Suppressor macrophage (primary cell): Measurements from ENCODE around the gene CFAP251.
"Not testable (repeated sequence)": the region's sequence is repeated elsewhere in the genome, so short reads cannot be mapped to it uniquely, and the experiment has no call there.

Experiments used
- DNase-seq, 4 experiments: peaks; one replicate each; pipeline ENCODE4 v3.0.0-alpha.2; 2020 to 2022

Gene CFAP251

DNA sequence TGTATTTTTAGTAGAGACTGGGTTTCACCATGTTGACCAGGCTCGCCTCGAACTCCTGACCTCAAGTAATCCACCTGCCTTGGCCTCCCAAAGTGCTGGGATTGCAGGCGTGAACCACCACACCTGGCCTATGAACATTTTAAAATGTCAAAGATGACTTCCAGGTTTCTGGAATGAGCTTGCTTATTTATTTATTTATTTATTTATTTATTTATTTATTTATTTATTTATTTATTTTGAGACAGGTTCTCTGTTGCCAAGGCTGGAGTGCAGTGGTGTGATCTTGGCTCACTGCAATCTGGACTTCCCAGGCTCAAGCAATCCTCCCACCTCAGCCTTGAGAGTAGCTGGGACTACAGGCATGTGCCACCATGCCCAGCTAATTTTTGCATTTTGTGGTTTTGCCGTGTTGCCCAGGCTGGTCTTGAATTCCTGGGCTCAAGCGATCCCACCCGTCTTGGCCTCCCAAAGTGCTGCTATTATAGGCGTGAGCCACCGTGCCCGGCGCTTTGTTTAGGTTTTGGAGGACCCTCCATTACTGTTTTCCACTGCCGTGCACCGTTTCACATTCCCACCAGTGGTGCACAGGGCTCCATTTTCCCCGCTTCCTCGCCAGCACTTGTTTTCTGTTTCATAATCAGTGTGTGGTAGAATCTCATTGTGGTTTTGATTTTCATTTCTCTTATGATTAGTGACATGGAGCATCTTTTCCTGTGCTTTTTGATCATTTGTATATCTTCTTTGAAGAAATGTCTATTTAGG lies 6.4 kb upstream of the CFAP251 start:
- DNase-seq = no peak

DNA sequence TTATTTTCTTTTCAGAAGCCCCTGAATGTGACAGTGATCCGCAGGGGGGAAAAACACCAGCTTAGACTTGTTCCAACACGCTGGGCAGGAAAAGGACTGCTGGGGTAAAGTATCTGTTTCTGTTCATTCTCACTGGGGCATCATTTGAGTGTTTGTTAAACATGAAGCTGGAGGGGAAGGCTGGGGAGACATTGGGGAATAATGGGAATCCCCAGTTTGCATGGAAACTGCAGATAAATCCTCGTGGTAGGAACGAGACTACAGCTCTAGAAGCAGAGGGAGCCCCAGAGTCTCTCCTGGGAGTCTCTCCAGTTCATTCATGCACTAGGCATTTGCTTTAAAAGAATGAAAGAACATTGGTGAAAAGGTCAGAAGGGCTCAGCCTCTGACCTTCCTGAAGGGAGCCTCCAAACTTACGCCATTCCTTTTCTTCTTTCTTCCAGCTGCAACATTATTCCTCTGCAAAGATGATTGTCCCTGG lies 2.5 kb upstream of the CFAP251 start:
- no peak for DNase-seq

DNA sequence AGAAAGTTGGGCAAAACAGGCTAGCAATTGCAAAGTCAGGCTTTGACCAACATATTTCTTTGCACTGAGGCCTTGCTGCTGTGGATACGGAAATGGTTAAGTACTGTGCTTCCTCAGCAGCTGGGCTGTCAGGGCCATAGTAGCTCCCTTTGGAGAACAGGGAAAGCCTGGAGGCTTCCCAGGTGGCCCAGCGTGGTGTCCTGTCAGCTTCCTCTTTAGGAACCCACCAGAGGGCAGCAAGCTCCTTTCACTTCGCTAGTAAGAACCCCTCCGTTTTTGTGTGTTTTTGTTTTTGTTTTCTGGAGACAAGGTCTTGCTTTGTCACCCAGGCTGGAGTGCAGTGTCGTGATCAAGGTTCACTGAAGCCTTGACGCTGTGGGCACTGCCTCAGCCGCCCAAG lies 1.7 kb upstream of the CFAP251 start:
- DNase-seq = peak in 1 of 4 experiments; percentile 23

DNA sequence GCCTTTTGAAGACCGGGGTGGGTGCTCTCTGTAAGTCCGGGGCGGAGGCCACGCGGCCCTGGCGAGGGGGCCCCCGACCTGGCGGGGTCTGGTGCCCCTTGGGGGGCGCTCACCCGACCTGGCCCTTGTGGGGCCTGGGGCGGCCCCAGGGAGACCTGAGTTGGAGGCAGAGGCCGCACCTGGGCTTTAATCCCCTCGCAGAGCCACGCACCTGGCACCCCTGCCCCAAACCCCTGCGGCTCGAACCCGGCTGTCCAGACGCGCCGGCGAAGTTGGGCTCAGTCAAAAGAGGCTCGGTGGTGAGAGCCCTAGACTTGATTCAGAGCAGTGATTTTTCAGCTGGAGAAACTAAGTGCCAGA lies 267 bp downstream of the CFAP251 start:
- DNase-seq = no peak

DNA sequence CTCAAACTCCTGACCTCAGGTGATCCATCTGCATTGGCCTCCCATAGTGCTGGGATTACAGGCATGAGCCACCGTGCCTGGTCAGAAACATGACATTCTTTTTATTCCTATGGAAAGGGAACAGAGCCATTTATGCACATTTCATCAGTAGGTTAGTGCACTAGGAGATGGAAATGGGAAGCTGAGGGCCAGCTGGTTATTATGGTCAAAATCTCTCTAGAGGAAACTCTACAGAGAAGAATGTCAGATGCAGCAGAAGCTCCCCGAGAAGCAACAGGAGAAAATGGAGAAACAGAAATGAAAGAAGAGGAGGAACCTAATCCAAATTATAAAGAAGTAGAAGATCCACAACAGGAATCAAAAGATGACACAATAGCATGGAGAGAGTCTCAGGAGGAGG lies 2.7 kb downstream of the CFAP251 start:
- peak; percentile 50 to 72 (median 66) for DNase-seq

DNA sequence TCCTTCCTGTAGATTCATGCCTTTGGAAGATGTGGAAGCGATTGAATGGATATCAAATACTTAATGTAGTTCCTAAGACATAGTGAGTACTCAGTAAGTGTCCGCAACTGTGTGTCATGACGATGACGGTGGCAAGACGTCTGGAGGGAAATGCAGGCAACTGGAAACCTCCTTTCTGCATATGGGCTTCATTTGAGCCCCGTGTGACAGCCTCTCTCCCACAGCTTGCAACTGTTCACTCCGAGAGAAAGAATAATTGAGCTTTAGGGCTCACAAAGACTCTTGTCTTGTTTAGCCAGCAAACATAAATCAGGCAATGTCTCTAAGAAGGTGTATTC lies 6.9 kb downstream of the CFAP251 start:
- no peak for DNase-seq

DNA sequence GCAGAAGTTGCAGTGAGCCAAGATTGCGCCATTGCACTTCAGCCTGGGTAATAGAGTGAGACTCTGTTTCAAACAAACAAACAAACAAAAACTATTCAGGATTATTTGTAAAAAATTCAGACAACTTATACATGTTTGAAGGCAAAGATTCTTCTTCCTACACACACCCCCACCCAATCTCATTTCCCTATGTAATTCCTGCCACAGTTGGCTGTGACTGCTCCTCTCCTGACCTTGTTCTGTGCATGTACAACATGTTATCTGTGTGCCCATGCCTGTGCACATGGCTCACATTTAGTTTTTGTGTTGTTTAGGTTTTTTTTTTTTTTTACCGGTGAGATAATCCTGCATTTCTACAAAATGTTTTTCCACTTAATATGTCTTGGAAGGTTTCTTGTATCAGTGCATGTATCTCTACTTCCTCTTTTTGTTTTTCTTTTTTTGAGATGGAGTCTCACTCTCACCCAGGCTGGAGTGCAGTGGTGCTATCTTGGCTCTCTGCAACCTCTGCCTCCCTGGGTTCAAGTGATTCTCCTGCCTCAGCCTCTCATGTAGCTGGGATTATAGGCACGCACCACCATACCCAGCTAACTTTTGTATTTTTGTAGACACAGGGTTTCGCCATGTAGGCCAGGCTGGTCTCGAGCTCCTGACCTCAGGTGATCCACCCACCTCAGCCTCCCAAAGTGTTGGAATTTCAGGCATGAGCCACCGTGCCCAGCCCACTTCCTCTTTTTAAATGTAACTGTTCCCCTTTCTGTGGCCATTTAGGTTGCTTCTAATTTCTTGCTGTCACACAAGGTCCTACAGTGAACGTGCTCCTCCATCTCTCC lies 8.7 kb downstream of the CFAP251 start:
- peak; percentile 72 to 82 (median 76) for DNase-seq

DNA sequence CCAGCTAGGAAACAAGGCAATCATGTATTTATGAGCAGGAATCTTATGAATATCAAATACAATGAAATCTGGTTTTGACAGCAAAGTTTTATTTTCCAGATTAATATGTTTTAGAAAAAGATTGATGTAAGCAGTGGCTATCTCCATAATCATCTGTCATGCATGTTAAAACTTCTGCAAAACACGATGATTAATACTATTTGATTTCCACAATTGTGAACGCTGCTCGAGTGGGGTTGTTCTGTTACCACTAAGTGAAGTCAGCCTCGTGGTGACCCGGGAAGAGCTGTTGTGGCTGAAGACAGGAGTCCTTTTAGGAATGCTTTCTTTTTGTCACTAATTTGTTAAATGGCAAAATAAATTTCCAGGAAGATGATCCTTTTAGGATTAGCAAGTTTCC lies 9.4 kb downstream of the CFAP251 start:
- DNase-seq = peak; percentile 30 to 67 (median 58)

DNA sequence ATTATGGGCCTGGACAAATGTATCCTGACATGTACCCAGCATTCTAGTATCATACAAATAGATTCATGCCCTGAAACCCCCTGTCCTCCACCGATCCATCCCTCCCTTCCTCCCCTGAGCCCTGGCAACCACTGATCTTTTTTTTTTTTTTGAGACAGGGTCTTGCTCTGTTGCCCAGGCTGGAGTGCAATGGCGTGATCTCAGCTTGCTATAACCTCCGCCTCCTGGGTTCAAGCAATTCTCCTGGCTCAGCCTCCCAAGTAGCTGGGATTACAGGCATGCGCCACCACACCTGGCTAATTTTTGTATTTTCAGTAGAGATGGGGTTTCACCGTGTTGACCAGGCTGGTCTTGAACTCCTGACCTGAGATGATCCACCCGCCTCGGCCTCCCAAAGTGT lies 11.2 kb downstream of the CFAP251 start:
- DNase-seq = not testable (repeated sequence)

DNA sequence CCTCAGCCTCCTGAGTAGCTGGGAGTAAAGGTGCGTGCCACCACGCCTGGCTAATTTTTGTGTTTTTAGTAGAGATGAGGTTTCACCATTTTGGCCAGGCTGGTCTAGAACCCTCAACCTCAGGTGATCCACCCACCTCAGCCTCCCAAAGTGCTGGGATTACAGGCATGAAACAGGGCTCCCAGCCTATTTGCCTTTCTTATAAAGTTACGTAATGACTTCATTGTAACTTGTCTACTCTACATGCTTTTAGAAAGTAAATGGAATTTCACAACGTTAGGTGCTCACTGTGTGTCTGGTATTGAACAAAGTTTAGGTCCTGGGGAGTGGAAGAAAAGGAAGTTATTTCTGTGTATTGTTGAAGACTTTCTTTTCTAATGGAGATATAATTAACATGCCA lies 12.5 kb downstream of the CFAP251 start:
- DNase-seq = no peak

DNA sequence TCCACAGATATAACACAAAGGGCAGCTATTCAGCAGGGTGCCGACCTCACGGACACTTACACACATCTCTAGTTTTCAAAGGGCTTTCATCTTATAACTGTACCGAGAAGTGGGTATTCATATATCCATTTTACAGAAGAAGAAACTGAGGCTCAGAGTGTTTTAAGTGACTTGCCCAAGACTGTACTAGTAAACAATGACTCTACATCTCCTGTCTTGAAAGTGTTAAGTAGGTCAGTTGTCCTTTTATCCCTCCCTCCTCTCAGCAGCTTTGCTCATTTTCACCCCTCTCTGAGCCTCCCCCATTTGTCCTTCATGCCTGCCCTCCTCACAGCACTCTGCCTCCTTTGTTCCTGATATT lies 13.8 kb downstream of the CFAP251 start:
- DNase-seq = no peak

DNA sequence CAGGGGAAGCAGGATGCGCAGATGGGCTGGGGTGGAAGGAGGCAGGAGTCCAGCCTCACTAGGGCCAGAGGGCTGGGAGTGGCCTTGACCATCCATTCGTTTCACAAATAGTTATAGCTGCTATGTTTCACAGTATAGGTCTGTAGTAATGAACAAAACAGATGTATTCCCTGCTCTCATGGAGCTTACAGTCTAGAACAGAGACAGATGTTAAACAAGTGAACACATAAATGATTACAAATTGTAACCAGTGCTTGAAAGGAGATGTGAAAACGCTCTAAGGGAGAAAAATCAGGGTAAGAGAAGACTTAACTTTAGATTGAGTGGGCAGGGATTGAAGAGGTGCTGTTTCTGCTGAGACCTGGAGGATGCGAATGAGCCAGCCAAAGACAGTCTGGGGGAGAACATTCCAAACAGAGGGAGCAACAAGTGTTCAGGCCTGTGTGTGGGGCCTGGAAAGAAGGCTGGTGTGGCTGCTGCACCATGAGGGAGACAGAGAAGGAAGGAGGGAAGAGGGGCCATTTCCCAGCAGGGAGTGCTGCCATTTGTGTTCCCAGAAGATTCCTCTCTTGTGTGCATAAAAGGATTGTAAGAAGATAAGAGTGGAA lies 14.6 kb downstream of the CFAP251 start:
- no peak for DNase-seq

DNA sequence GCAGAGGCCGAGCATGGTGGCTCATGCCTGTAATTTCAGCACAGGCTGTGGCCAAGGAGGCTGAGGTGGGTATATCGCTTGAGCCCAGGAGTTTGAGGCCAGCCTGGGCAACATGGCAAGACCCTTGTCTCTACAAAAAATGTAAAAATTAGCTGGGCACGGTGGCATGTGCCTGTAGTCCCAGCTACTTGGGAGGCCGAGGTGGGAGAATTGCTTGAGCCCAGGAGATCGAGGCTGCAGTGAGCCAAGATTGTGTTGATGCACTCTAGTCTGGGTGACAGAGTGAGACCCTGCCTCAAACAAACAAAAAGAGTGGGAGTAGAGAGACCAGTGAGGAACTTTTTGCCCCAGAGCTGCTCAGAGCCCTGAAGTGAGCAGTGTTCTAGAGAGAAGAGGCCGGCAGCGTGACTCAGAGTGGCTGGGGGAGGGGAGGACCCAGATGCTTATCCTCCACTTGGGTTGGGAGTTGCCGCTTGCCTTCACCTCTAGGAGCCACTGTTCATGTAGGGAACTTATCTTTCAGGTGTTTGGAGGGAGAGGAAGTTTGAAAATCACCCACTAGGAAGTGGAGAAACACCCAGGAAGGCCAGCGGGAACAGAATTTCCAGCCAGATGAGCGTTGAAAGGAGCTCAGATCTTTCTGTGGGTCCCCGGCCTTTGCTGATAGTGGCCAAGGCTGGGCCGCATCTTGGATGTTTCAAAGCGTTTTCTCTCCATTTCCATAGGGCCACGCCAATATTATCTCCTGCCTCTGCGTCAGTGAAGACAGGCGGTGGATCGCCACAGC lies 15.3 kb downstream of the CFAP251 start:
- no peak for DNase-seq

DNA sequence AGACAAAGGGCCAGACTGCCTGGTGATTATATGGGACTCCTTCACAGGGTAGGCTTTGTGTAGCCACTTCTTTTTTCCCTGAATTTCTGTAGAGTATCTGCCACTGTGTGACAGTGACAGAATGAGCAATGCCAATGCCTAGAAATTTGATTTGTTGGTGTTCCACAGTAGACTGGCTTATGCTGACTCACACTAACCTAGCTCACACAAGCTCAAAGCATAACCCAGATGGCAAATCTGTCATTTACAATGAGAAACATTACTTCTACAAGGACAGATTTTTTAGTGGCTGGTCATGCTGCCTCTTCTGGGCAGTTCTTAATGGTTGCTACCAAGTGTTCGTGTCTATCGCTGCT lies 15.9 kb downstream of the CFAP251 start:
- no peak for DNase-seq

DNA sequence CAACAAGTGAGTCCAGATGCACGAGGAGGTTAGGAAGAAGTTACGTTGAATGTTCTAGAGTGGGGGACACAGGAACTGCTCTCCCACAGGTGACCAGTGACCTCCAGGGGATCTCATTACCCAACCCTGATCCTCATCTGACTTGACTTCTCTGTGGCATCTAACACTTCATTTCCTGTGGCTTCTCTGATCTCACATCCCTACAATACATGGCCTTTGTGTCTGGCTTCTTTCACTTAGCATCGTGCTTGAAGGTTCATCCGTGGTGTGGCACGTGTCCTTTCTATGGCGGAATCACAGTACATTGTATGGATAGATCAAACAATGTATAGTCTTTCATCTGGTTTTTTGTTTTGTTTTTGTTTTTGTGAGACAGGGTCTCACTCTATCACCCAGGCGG lies 19.3 kb downstream of the CFAP251 start:
- DNase-seq = no peak

DNA sequence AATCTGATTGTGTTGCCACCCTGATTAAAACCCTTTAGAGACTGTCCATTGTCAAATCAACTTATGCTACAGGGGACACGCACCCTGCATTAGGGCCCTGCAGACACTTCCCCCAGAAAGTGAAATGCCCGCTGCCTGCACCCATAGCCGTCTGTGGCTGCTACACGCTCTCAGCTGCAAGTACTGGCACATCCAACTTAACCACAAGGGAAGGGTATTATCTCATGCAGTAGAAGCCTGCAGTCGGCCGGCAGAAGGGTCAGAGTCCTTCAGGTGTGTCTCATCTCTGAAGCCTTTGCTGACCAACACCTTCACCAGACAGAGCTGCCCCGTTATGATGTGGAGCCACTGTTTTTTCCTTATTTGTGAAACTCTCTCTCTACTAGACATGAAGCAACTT lies 20.8 kb downstream of the CFAP251 start:
- peak in 2 of 4 experiments; percentile 45 to 49 for DNase-seq

DNA sequence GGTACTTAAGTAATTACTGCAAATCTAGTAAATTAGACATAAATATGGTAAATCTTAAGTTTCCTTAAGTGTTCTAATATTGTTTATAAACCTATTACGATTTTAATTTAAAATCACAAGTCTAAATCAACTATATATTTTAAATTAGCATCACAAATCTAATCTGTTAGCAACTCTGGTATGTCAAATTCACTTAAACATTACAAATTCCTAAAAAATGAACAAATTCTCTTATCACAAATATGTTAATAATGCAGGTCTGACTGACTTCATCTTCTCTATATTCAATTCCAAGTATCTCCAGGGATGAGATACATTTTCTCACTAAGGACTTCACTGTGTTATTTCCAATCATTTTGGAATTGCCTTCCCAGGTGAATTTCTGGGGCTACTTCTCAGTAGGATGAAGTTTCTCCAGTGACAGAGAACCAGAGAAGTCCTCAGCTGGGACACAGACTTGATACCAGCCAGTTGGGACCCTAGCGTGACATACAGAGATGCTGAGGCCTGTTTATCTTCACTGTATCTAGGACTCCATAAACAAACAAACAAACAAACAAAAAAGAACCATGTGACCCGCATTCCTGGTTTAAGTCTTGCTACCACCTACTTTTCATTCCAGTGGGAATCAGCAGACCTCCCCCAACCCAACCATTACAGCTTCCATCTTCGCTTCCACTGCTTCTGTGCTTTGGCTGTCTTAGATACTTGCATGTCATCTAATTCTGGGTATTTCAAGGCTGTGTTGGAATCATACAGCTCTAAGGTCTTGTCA lies 21.8 kb downstream of the CFAP251 start:
- DNase-seq = no peak

DNA sequence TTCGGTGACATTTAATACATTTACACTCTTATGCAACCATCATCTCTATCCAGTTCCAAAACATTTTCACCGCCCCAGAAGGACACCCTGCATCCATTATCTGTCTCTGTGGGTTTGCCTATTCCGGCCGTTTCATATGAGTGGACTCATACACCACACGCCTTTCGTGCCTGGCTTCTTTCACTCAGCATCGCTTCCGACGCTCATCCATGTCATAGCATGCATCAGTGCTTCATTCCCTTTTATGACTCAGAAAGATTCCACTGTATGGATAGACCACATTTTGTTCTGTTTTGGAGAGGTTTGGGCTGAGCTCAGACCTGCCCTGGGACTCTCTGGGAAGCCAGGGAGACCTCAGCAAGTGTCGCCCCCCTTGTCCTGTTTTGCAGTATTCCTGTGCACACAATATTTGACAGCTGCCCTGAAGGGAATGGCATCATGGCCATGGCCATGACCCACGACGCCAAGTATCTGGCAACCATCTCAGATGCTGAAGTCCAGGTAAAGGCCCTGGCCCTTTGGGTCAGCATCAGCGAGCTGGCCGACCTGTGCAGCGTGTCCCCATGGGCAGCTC lies 23.8 kb downstream of the CFAP251 start:
- no peak for DNase-seq

DNA sequence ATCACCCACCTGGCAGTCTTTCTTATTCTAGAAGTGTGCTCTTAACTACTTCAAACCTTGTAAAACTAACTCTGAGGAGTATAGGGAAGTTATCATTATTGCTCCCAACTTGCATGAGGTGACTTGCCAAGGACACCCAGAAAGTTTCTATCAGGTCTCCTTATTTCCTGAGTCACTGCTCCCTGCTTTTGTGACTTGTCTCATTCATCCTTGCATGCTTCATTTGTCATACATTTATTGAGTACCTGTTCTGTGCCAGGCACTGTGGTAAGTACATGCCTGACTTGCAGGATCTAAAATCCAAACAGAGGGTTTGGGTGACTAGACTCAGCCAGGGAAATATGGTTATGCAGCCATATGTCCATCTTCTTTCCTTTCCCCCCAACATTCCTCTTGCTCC lies 25.5 kb downstream of the CFAP251 start:
- no peak for DNase-seq

DNA sequence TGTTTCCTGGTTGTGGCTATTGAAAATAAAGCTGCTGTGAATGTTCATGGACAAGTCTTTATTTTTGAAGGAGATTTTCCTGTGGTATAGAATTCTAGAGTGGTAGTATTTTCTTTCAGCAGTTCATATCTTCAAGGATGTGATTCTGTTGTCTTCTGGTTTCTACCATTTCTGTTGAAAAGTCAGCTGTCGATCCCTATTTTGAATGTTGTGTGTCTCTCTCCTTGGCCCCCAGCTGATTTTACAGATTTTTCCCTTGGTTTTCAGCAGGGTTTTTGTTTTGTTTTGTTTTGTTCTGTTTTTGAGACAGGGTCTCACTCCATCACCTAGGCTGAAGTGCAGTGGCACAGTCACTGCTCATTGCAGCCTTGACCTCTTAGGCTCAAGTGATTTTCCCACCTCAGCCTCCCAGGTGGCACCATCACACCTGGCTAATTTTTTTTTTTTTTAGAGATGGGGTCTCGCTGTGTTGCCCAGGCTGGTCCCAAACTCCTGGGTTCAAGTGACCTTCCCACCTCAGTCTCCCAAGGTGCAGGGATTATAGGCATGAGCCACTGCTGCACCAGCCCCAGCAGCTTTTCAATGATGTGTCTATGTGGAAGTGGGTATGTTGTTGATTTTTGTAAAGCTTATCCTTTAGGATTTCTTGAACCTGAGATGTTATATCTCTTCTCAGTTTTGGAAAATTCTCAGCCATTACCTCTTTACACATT lies 28.1 kb downstream of the CFAP251 start:
- DNase-seq = no peak

DNA sequence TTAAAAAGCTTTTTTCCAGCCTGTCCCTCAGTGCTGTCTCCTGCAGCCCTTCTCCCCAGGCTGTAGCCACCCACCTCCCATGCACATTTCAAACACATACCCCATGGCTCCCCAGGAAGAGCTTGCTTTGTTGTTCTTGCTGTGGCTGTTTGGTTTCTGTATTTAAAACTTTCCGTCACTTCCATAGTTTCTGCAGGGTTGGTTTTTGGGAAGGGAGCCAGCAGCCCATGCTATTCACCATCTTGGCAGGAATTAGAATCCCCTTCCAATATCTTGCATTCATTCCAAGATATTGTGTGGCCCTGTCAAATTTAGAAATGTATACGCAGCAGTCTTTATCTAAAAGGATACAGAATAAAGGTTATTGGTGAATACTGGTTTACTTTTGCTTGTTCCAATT lies 29.6 kb downstream of the CFAP251 start:
- DNase-seq = no peak
